HepG2 (cell line): ENCODE measurements around the gene ADCY6.

Experiments used
- FOXJ3 ChIP-seq: sonication (generic); formaldehyde crosslinking; IDR thresholded peaks from 2 replicates; pipeline ENCODE4 v1.4.0; 2020; ENCODE audit warnings: missing genetic modification reagents, mild to moderate bottlenecking, borderline replicate concordance
- JUND ChIP-seq: sonication (generic); formaldehyde crosslinking; IDR thresholded peaks from 2 replicates; pipeline ENCODE4 v1.8.0; 2022; ENCODE audit warnings: mild to moderate bottlenecking, missing genetic modification reagents
- MATR3 ChIP-seq: sonication (generic); formaldehyde crosslinking; IDR thresholded peaks from 2 replicates; pipeline ENCODE4 v1.4.0; 2020; ENCODE audit warnings: missing genetic modification reagents
- MEF2D ChIP-seq: sonication (generic); formaldehyde crosslinking; IDR thresholded peaks from 2 replicates; pipeline ENCODE4 v1.5.1; 2020; ENCODE audit warnings: mild to moderate bottlenecking, missing genetic modification reagents
- RAD21 ChIP-seq: fragments of 450-650 bp; formaldehyde crosslinking; IDR thresholded peaks from 2 replicates; pipeline ENCODE4 v1.5.0; 2020; ENCODE audit warnings: mild to moderate bottlenecking
- TFE3 ChIP-seq: IDR thresholded peaks from 2 replicates; pipeline ENCODE4 v1.6.1; 2016
- ZEB1 ChIP-seq: IDR thresholded peaks from 2 replicates; pipeline ENCODE4 v1.6.1; 2012; ENCODE audit warnings: mild to moderate bottlenecking, low read depth, inconsistent platforms; ENCODE audit not compliant: insufficient replicate concordance
- ZNF792 ChIP-seq: IDR thresholded peaks from 2 replicates; pipeline ENCODE4 v1.6.1; 2016
- TF ChIP-seq, protein P1 (sequence below): sonication (generic); formaldehyde crosslinking; IDR thresholded peaks from 2 replicates; pipeline ENCODE4 v1.5.0; 2020; ENCODE audit warnings: mild to moderate bottlenecking, missing genetic modification reagents, moderate library complexity

- TF ChIP-seq TFE3 (CRISPR knock-in tag) (no peak), MATR3 (CRISPR knock-in tag) (no peak), MEF2D (no peak), ZNF792 (CRISPR knock-in tag) (no peak), ZEB1 (no peak), FOXJ3 (CRISPR knock-in tag) (no peak), RAD21 (no peak), JUND (CRISPR knock-in tag) (no peak)
- TF ChIP-seq, protein P1, sequence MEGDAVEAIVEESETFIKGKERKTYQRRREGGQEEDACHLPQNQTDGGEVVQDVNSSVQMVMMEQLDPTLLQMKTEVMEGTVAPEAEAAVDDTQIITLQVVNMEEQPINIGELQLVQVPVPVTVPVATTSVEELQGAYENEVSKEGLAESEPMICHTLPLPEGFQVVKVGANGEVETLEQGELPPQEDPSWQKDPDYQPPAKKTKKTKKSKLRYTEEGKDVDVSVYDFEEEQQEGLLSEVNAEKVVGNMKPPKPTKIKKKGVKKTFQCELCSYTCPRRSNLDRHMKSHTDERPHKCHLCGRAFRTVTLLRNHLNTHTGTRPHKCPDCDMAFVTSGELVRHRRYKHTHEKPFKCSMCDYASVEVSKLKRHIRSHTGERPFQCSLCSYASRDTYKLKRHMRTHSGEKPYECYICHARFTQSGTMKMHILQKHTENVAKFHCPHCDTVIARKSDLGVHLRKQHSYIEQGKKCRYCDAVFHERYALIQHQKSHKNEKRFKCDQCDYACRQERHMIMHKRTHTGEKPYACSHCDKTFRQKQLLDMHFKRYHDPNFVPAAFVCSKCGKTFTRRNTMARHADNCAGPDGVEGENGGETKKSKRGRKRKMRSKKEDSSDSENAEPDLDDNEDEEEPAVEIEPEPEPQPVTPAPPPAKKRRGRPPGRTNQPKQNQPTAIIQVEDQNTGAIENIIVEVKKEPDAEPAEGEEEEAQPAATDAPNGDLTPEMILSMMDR (CRISPR knock-in tag): no peak
Observed at GRCh38 chr12:48813465-48814261, 24.8 kb upstream of the ADCY6 start.
